K562 (cell line): Measurements from ENCODE around the gene HAUS7. TPM values are rescaled to one million over a fixed set of nuclear protein-coding genes. Genes with fewer than 3 reads are reported as not detected.

Source experiments
- ATAC-seq: fragments of 200-7000 bp; cut with Tn5 transposase; 3 replicates; pipeline ENCODE4 v1.9.1; 2020; ENCODE audit warnings: moderate library complexity
- BruUV-seq: library from RNA; stranded (reverse); fragments of 400-500 nt; replicated peaks from 2 replicates; lab custom pipeline; 2021; lab: Mats Ljungman, UMichigan
- CTCF ChIA-PET: fragments of 300-600 bp; formaldehyde crosslinking; extraction: SDS; loops from one replicate; lab custom pipeline; 2021; ENCODE audit warnings: low intra/inter-chr PET ratio; lab: Yijun Ruan, JAX
- POLR2A ChIA-PET: fragments of 300-600, 350-650 bp; sonication (Branson Sonifier 250); formaldehyde crosslinking; extraction: SDS; loops from one replicate; lab custom pipeline; 2021; ENCODE audit warnings: antibody characterized with exemption, inconsistent platforms; lab: Yijun Ruan, JAX
- DNase-seq, 4 experiments: peaks; one replicate each; pipeline versions ENCODE4 v3.0.0 to v3.0.0-alpha.2; 2011 to 2018; ENCODE audit warnings: low spot score in 3 of 4, mixed read lengths in 3 of 4; ENCODE audit errors: extremely low read depth in 1 of 4
- FAIRE-seq: peaks from 2 replicates; lab custom pipeline; 2011; peaks lifted over from hg19 to GRCh38; lab: Jason Lieb, UNC
- H2AFZ ChIP-seq: 2 replicates; pipeline ENCODE4 v1.6.0; 2011; ENCODE audit warnings: low read depth, low read length, control low read depth, inconsistent platforms
- H3K27ac ChIP-seq: fragments of 200-600 bp; 3 replicates; pipeline ENCODE4 v1.8.0; 2011; ENCODE audit warnings: low read depth, mild to moderate bottlenecking, control low read depth, inconsistent platforms, low read length, moderate library complexity, mixed read lengths; ENCODE audit errors: extremely low read depth
- H3K27me3 ChIP-seq, 2 experiments: fragments of 300-600 bp in 1 of 2; 2 replicates in 1 of 2; 3 replicates in 1 of 2; pipeline versions ENCODE4 v1.6.0 to v1.8.0; 2011; ENCODE audit warnings: inconsistent platforms in 2 of 2, low read length in 2 of 2, mild to moderate bottlenecking in 1 of 2, mixed read lengths in 1 of 2, moderate library complexity in 1 of 2; ENCODE audit not compliant: control insufficient read depth in 2 of 2, insufficient read depth in 2 of 2
- H3K36me3 ChIP-seq: fragments of 300-600 bp; 3 replicates; pipeline ENCODE4 v1.8.0; 2011; ENCODE audit warnings: mild to moderate bottlenecking, low read length, inconsistent platforms; ENCODE audit not compliant: control insufficient read depth, insufficient read depth
- H3K4me1 ChIP-seq, 2 experiments: fragments of 200-600 bp in 1 of 2; replicated peaks in 1 of 2; 2 replicates in 1 of 2; 3 replicates in 1 of 2; pipeline versions ENCODE4 v1.5.1 to v1.8.0; 2011; ENCODE audit warnings: inconsistent platforms in 2 of 2, low read length in 2 of 2, mild to moderate bottlenecking in 1 of 2, mixed read lengths in 1 of 2, moderate library complexity in 1 of 2; ENCODE audit not compliant: control insufficient read depth in 2 of 2, insufficient read depth in 2 of 2
- H3K4me2 ChIP-seq: 2 replicates; pipeline ENCODE4 v1.6.1; 2011; ENCODE audit warnings: low read length, control low read depth, inconsistent platforms, mixed read lengths; ENCODE audit not compliant: insufficient read depth
- H3K4me3 ChIP-seq: fragments of 200-600 bp; sonication (generic), shearing (Covaris generic); 2 replicates; pipeline ENCODE4 v1.5.1; 2016; ENCODE audit warnings: control low read depth, inconsistent platforms
- H3K79me2 ChIP-seq: fragments of 200-600 bp; 3 replicates; pipeline ENCODE4 v1.8.0; 2011; ENCODE audit warnings: low read length, inconsistent platforms; ENCODE audit not compliant: control insufficient read depth, insufficient read depth
- H3K9ac ChIP-seq, 2 experiments: 2 replicates each; pipeline versions ENCODE4 v1.6.0 to v1.6.1; 2011; ENCODE audit warnings: low read depth in 2 of 2, low read length in 2 of 2, control low read depth in 1 of 2, inconsistent platforms in 1 of 2, mild to moderate bottlenecking in 1 of 2, mixed read lengths in 1 of 2; ENCODE audit not compliant: insufficient read depth in 1 of 2
- H3K9me1 ChIP-seq: one replicate; pipeline ENCODE4 v1.6.0; 2011; ENCODE audit warnings: inconsistent platforms, mild to moderate bottlenecking, low read length, moderate library complexity; ENCODE audit not compliant: control insufficient read depth, insufficient read depth
- H3K9me3 ChIP-seq: replicated peaks from 2 replicates; pipeline ENCODE4 v1.5.1; 2011; ENCODE audit warnings: low read depth, low read length, inconsistent platforms; ENCODE audit not compliant: control insufficient read depth, insufficient read depth
- H4K20me1 ChIP-seq: replicated peaks from 2 replicates; pipeline ENCODE4 v1.6.1; 2011; ENCODE audit warnings: low read length, inconsistent platforms, mixed read lengths; ENCODE audit not compliant: control insufficient read depth, insufficient read depth
- ETS1 ChIP-seq: conservative IDR thresholded peaks from 2 replicates; pipeline ENCODE4 v1.6.1; 2011; ENCODE audit warnings: low read depth, mild to moderate bottlenecking, low read length; ENCODE audit not compliant: control insufficient read depth
- NFRKB ChIP-seq: fragments of 450-650 bp; IDR thresholded peaks from 2 replicates; pipeline ENCODE4 v1.6.1; 2016; ENCODE audit warnings: low read depth
- PREB ChIP-seq: sonication (generic); formaldehyde crosslinking; IDR thresholded peaks from 2 replicates; pipeline ENCODE4 v1.8.1; 2023; ENCODE audit warnings: mild to moderate bottlenecking, missing genetic modification reagents
- SAFB2 ChIP-seq: fragments of 200-400 bp; formaldehyde crosslinking; IDR thresholded peaks from 2 replicates; pipeline ENCODE4 v1.6.1; 2018; ENCODE audit warnings: borderline replicate concordance, low read length, low read depth, moderate library complexity; ENCODE audit not compliant: severe bottlenecking
- TSHZ1 ChIP-seq: fragments of 250-450 bp; sonication (Bioruptor Pico); IDR thresholded peaks from 2 replicates; pipeline ENCODE4 v1.4.0; 2020; ENCODE audit warnings: mild to moderate bottlenecking, moderate library complexity
- ZFPM2 ChIP-seq: fragments of 250-450 bp; sonication (Bioruptor Pico); IDR thresholded peaks from 2 replicates; pipeline ENCODE4 v1.5.1; 2022; ENCODE audit warnings: mild to moderate bottlenecking
- ZNF121 ChIP-seq: sonication (generic); formaldehyde crosslinking; conservative IDR thresholded peaks from 2 replicates; pipeline ENCODE4 v1.8.0; 2022; ENCODE audit warnings: missing genetic modification reagents
- ZNF511 ChIP-seq: sonication (generic); formaldehyde crosslinking; IDR thresholded peaks from 2 replicates; pipeline ENCODE4 v1.8.0; 2022; ENCODE audit warnings: mild to moderate bottlenecking, missing genetic modification reagents
- ZNF699 ChIP-seq: fragments of 250-450 bp; sonication (Bioruptor Pico); IDR thresholded peaks from 2 replicates; pipeline ENCODE4 v1.8.0; 2021; ENCODE audit warnings: mild to moderate bottlenecking, moderate library complexity; ENCODE audit not compliant: insufficient replicate concordance
- WGBS: fragments of 100-300 bp; shearing (Covaris generic); methylation state at CpG from one replicate; pipeline ENCODE4 v1.1.6; 2016; ENCODE audit warnings: low coverage, mixed read lengths; ENCODE audit not compliant: insufficient coverage; ENCODE audit errors: missing lambda C conversion rate; 5-methylcytosine and 5-hydroxymethylcytosine counted together
- in situ Hi-C: fragments of 300-500 bp; cut with MboI; formaldehyde crosslinking; loops from 4 replicates; pipeline ENCODE4 v1.15.0; 2018; ENCODE audit warnings: inconsistent platforms, mixed read lengths
- intact Hi-C: fragments of 100-400 bp; cut with micrococcal nuclease; formaldehyde crosslinking; loops from 2 replicates; pipeline ENCODE4 v1.14.2; 2022
- polyA plus RNA-seq, 8 experiments: library from polyadenylated mRNA; depleted of rRNA in 4 of 8; stranded (reverse) in 5 of 8; unstranded in 3 of 8; fragments of >200 nt; fragmentation: Nextera tagmentation in 2 of 8; fragmentation: Illumina TruSeq in 1 of 8; extraction: Ambion mirVana in 2 of 8; extraction: Trizol in 1 of 8; gene quantifications; 2 replicates each; pipeline versions ENCODE4 v1.2.1 to v1.2.3, GENCODE V29; 2011 to 2014; ENCODE audit warnings: inconsistent platforms in 1 of 8, missing spikeins in 1 of 8
- total RNA-seq, 7 experiments: library from RNA; depleted of rRNA in 6 of 7; stranded (reverse); fragments of >200 nt in 6 of 7; fragmentation: Illumina TruSeq in 2 of 7; extraction: Trizol in 2 of 7; gene quantifications; 2 replicates each; pipeline versions ENCODE4 v1.2.1 to v1.2.3, GENCODE V29; 2011 to 2021; ENCODE audit warnings: low replicate concordance in 1 of 7

HAUS7 gene
- total and polyA plus RNA-seq, 9 of the 15 experiments (the other 6 are each of a cell fraction or from before 2014, with no cell fraction given) = 10.0 to 94.9 (median 48.8) TPM

GRCh38 chrX:153423652-153424051 lies 46.7 kb downstream of the HAUS7 start:
- TF ChIP-seq ZNF699 (CRISPR knock-in tag) (no peak), TSHZ1 (CRISPR knock-in tag) (no peak), PREB (CRISPR knock-in tag) (no peak), ZNF121 (CRISPR knock-in tag) (no peak), ETS1 (no peak), ZFPM2 (no peak), NFRKB (no peak), ZNF511 (no peak), SAFB2 (no peak)
- no peak overlapping the region for H2AFZ ChIP-seq
- CTCF ChIA-PET = no interaction called here
- H3K4me1 ChIP-seq = no peaks in the 10 kb centered on the region
- no TSS peak for BruUV-seq
- intact Hi-C loops = no loop called here
- WGBS = 70% methylated on average over 8 of the region's 8 CpGs
- no peaks in the 10 kb centered on the region for H3K9me3 ChIP-seq
- ATAC-seq (no peak), FAIRE-seq (no peak), DNase-seq (no peak)
- H3K36me3 ChIP-seq = peaks cover 13% of the 10 kb centered on the region; the same call in 1 of the 3 replicates
- no peaks in the 10 kb centered on the region for H3K79me2 ChIP-seq
- no peak overlapping the region for H3K27ac ChIP-seq
- no peaks in the 10 kb centered on the region for H4K20me1 ChIP-seq
- H3K9me1 ChIP-seq = peaks cover 2% of the 10 kb centered on the region
- POLR2A ChIA-PET = interaction anchor here (0.7 kb wide), 1 partner anchor 25 kb away, joined by 4 read pairs; no protein-coding TSS in a partner anchor
- H3K4me2 ChIP-seq = no peak overlapping the region
- no peak overlapping the region for H3K4me3 ChIP-seq
- H3K27me3 ChIP-seq = no peaks in the 10 kb centered on the region
- in situ Hi-C loops = no loop called here
- no peak overlapping the region for H3K9ac ChIP-seq
